Heart left ventricle (tissue), 13 donors: ENCODE measurements around the gene OTOF.

Source experiments
- POLR2A ChIP-seq, 2 donors: fragments of 450-650 bp; IDR thresholded peaks; one replicate each; pipeline ENCODE4 v1.6.1; 2017; ENCODE audit warnings: antibody characterized with exemption in 2 of 2, mild to moderate bottlenecking in 2 of 2, moderate library complexity in 2 of 2
- TF ChIP-seq, protein P1 (sequence below), 12 donors: fragments of 200-600 bp; sonication (generic) in 4 of 12; IDR thresholded peaks; one replicate each; pipeline versions ENCODE4 v1.5.0 to v1.8.0; 2018 to 2022; ENCODE audit warnings: antibody characterized with exemption in 12 of 12, mild to moderate bottlenecking in 5 of 12
- donor health status: ischemic (EF 13 %, LVEDD 7.1; RV severe dilation, severe dysfunction).
- donor health status: DM: no; HTN: yes; CAD: no.
- donor health status: DM: no; HTN: no; CAD: no.
- donor health status: ischemic (EF 25% LVEDD 6.9; RV normal size, moderate dysfunction).
- donor health status: ischemic (EF 25% LVEDD 5.7; RV mildly dilated, moderate dysfunction).
- donor health status: ischemic (EF 35%, LVEDD 5.7; RV mildly dilated, moderate dysfunction).
- donor health status: nonischemic (EF 11% LVEDD 7.7; RV severe dilation, severe dysfunction).
- donor health status: DM: yes; HTN: yes; CAD: no.
- donor health status: PGD.
- donor health status: ischemic (EF 29% LVEDD 5.4; RV normal size, mild dysfunction).
- donor health status: nonischemic (EF 23%, LVEDD 6.1; RV moderate dilation, normal function).

GRCh38 chr2:26457251-26457666 lies 20.7 kb downstream of the OTOF start:
- TF ChIP-seq, protein P1, sequence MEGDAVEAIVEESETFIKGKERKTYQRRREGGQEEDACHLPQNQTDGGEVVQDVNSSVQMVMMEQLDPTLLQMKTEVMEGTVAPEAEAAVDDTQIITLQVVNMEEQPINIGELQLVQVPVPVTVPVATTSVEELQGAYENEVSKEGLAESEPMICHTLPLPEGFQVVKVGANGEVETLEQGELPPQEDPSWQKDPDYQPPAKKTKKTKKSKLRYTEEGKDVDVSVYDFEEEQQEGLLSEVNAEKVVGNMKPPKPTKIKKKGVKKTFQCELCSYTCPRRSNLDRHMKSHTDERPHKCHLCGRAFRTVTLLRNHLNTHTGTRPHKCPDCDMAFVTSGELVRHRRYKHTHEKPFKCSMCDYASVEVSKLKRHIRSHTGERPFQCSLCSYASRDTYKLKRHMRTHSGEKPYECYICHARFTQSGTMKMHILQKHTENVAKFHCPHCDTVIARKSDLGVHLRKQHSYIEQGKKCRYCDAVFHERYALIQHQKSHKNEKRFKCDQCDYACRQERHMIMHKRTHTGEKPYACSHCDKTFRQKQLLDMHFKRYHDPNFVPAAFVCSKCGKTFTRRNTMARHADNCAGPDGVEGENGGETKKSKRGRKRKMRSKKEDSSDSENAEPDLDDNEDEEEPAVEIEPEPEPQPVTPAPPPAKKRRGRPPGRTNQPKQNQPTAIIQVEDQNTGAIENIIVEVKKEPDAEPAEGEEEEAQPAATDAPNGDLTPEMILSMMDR (IDR thresholded peaks at IDR 0.05) = no peak
- no peak for TF ChIP-seq POLR2A (IDR thresholded peaks at IDR 0.05)
